M059J (cell line): ENCODE measurements around the gene ARRDC2. TPM values are rescaled to one million over a fixed set of nuclear protein-coding genes. Genes with fewer than 3 reads are reported as not detected.

Experiments used
- DNase-seq: peaks from one replicate; pipeline ENCODE4 v3.0.0-alpha.2; 2012; ENCODE audit warnings: low read depth
- total RNA-seq: library from RNA; depleted of rRNA; stranded (reverse); fragments of >200 nt; shearing (Covaris generic); gene quantifications from 2 replicates; pipeline ENCODE4 v1.2.3, GENCODE V29; 2014; rRNA removed

The ARRDC2 gene
- total RNA-seq, 1 experiment from 2014 or later, result 12.8 TPM

DNA sequence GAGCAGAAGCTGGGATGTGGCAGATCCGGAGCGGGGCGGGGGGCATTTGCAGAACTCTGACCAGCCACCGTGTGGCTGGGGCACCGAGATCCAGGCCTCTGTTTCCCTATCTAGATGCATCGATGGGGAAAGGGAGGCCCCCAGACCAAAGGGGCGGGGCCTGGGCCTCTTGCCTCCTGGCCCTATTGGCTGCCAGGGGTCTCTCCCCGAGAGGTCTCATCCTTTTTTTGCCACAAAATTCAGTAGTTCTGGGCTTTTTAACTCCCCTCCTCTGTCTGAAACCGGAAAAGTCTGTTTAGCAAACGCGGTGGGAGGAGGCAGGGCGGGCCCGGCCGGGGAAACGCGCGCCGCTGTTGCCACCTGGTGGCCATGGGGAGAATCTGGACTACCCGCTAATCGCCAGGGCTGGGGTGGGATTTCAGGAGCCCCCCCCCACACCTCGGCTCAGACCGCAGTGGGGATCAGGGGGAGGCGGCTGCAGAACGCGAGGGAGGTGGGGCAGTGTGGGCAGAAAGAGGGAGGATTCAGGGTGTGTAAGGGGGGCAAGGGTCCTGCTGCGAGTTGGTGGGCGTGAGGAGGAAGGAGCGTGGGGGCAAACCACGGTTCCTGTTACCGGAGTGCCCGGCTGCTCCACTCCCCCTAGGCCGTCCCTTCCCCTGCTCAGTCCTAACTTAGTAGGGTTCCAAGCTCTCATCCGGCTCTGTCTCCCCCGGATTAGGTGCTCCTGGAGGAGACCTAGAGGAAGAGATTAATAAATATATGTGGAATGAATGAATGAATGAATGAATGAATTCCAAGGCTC is 50.4 kb downstream of the ARRDC2 start:
- DNase-seq, result peak; percentile 71

DNA sequence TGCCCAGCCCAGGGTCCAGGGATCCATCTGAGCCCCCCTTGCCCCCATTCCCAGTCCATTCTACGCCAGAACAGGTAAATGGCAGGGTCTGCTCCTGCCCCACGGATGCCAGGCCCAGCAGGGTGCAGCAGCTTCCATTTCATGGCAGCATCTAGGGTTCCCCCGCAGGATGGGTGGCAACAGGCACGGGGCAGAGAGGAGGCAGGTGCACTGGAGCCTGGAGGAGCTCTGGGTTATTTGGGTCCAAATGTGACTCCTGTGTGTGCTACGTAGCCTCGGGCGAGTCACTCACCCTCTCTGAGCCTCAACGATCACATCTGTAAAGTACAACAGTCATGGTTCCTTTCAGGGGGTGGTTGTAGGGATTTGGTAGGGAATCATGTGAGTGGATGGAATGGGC is 51.3 kb downstream of the ARRDC2 start:
- no peak for DNase-seq

DNA sequence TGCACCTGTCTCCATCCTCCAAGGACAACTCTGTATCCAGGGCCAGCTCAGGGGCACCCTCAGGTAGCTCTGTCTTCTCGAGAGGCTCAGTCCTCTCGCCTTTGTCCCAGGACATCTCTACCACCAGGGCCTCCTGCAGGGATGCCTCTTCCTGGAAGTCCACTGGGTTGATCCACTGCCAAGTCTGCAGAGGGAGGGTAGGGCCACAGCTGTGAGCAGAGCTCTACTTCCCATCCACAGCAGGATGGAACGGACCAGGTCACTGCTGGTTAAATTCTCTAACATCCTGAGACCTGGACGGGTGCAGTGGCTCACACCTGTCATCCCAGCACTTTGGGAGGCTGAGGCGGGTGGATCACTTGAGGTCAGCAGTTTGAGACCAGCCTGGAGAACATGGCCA is 51.9 kb downstream of the ARRDC2 start:
- no peak for DNase-seq

DNA sequence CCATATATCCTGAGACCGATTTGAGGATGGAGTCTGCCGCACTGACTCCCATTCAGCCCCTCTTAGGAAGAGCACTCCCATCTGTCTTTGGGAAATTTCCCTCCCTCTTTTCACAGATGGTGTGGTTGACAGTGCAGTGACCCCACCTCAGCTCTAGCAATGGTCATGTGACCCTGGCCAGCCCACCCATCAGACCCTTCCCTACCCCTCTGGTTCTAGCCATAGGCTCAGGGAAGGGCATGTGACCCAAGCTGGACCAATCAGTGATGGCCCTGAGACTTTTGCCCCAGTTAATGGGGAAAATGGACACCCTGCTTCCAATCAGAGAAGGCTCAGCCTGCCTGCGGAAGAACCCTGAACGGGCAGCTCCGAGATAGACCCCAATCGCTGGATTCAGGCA is 52.5 kb downstream of the ARRDC2 start:
- no peak for DNase-seq

DNA sequence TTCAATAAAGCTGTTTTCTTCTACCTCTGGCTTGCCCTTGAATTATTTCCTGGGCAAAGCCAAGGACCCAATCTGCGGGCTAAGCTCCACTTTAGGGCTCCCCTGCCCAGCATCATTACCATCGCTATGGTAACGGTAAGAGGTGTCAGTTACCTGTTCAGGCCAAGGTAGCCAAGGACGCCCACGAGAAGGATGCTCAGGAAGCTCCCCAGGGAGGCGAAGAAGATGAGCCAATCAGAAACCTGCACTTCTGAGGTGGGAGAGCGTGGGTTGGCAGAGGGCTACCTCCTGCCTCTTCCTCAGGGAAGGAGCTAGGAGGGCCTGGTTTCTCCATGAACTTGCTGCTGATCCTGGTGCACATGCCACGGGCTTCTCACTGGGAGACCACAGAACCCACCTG is 54.1 kb downstream of the ARRDC2 start:
- no peak for DNase-seq

DNA sequence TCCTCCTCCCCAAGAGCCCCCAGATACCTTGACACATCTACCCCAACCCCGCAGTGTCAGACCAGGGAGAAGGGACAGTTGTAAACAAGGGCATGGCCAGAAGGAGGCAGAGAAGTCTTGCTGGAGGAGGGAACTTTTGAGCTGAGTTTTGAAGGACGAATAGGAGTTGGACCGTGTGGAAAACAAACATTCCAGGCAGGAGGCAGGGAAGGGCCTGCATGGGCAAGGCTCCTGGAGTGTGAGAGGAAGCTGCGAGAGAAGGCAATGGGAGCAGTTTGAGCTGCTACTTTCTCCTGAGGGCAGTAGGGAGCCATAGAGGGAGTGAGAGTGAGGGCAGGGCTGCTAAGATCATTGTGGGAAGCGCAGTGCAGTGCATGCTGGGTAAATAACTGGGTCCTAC is 55.5 kb downstream of the ARRDC2 start:
- DNase-seq, result no peak

Other genes with a start within 250 kb of the ARRDC2 start
- gene B3GNT3, start 213.0 kb upstream of the ARRDC2 start, total RNA-seq, result 0.20 TPM in 1 of 2 replicates, not detected in the other
- not detected in 2 replicates for gene INSL3, start 186.7 kb upstream of the ARRDC2 start, total RNA-seq
- 0.39 and 0.71 TPM in 2 replicates for gene JAK3, start 160.2 kb upstream of the ARRDC2 start, total RNA-seq
- 622 and 685 TPM in 2 replicates for gene RPL18A, start 148.3 kb upstream of the ARRDC2 start, total RNA-seq
- gene SLC5A5, start 136.2 kb upstream of the ARRDC2 start, total RNA-seq, result not detected in 2 replicates
- gene CCDC124, start 75.2 kb upstream of the ARRDC2 start, total RNA-seq, result 31.3 and 36.8 TPM in 2 replicates
- gene KCNN1, start 41.1 kb upstream of the ARRDC2 start, total RNA-seq, result 0.07 TPM in 1 of 2 replicates, not detected in the other
- 2.3 and 3.8 TPM in 2 replicates for gene IL12RB1, start 78.8 kb downstream of the ARRDC2 start, total RNA-seq
- 2.3 and 4.6 TPM in 2 replicates for gene MAST3, start 89.6 kb downstream of the ARRDC2 start, total RNA-seq
- 21.4 and 21.7 TPM in 2 replicates for gene PIK3R2, start 145.0 kb downstream of the ARRDC2 start, total RNA-seq
- 81.2 and 112 TPM in 2 replicates for gene IFI30, start 165.6 kb downstream of the ARRDC2 start, total RNA-seq
- gene MPV17L2, start 185.0 kb downstream of the ARRDC2 start, total RNA-seq, result 32.4 and 33.4 TPM in 2 replicates
- 3.4 and 5.6 TPM in 2 replicates for gene RAB3A, start 195.9 kb downstream of the ARRDC2 start, total RNA-seq
- gene PDE4C, start 218.3 kb downstream of the ARRDC2 start, total RNA-seq, result 0.07 and 0.15 TPM in 2 replicates